K562 (cell line): ENCODE data around the gene SF3A2. TPM values are rescaled to one million over a fixed set of nuclear protein-coding genes. Genes with fewer than 3 reads are reported as not detected.

Source experiments
- ATAC-seq: fragments of 200-7000 bp; cut with Tn5 transposase; 3 replicates; pipeline ENCODE4 v1.9.1; 2020; ENCODE audit warnings: moderate library complexity
- BruUV-seq: library from RNA; stranded (reverse); fragments of 400-500 nt; replicated peaks from 2 replicates; lab custom pipeline; 2021; lab: Mats Ljungman, UMichigan
- CTCF ChIA-PET: fragments of 300-600 bp; formaldehyde crosslinking; extraction: SDS; loops from one replicate; lab custom pipeline; 2021; ENCODE audit warnings: low intra/inter-chr PET ratio; lab: Yijun Ruan, JAX
- POLR2A ChIA-PET: fragments of 300-600, 350-650 bp; sonication (Branson Sonifier 250); formaldehyde crosslinking; extraction: SDS; loops from one replicate; lab custom pipeline; 2021; ENCODE audit warnings: antibody characterized with exemption, inconsistent platforms; lab: Yijun Ruan, JAX
- DNase-seq, 4 experiments: peaks; one replicate each; pipeline versions ENCODE4 v3.0.0 to v3.0.0-alpha.2; 2011 to 2018; ENCODE audit warnings: low spot score in 3 of 4, mixed read lengths in 3 of 4; ENCODE audit errors: extremely low read depth in 1 of 4
- FAIRE-seq: peaks from 2 replicates; lab custom pipeline; 2011; peaks lifted over from hg19 to GRCh38; lab: Jason Lieb, UNC
- H2AFZ ChIP-seq: 2 replicates; pipeline ENCODE4 v1.6.0; 2011; ENCODE audit warnings: low read depth, low read length, control low read depth, inconsistent platforms
- H3K27ac ChIP-seq: fragments of 200-600 bp; 3 replicates; pipeline ENCODE4 v1.8.0; 2011; ENCODE audit warnings: low read depth, mild to moderate bottlenecking, control low read depth, inconsistent platforms, low read length, moderate library complexity, mixed read lengths; ENCODE audit errors: extremely low read depth
- H3K27me3 ChIP-seq, 2 experiments: fragments of 300-600 bp in 1 of 2; 2 replicates in 1 of 2; 3 replicates in 1 of 2; pipeline versions ENCODE4 v1.6.0 to v1.8.0; 2011; ENCODE audit warnings: inconsistent platforms in 2 of 2, low read length in 2 of 2, mild to moderate bottlenecking in 1 of 2, mixed read lengths in 1 of 2, moderate library complexity in 1 of 2; ENCODE audit not compliant: control insufficient read depth in 2 of 2, insufficient read depth in 2 of 2
- H3K36me3 ChIP-seq: fragments of 300-600 bp; 3 replicates; pipeline ENCODE4 v1.8.0; 2011; ENCODE audit warnings: mild to moderate bottlenecking, low read length, inconsistent platforms; ENCODE audit not compliant: control insufficient read depth, insufficient read depth
- H3K4me1 ChIP-seq, 2 experiments: fragments of 200-600 bp in 1 of 2; replicated peaks in 1 of 2; 2 replicates in 1 of 2; 3 replicates in 1 of 2; pipeline versions ENCODE4 v1.5.1 to v1.8.0; 2011; ENCODE audit warnings: inconsistent platforms in 2 of 2, low read length in 2 of 2, mild to moderate bottlenecking in 1 of 2, mixed read lengths in 1 of 2, moderate library complexity in 1 of 2; ENCODE audit not compliant: control insufficient read depth in 2 of 2, insufficient read depth in 2 of 2
- H3K4me2 ChIP-seq: 2 replicates; pipeline ENCODE4 v1.6.1; 2011; ENCODE audit warnings: low read length, control low read depth, inconsistent platforms, mixed read lengths; ENCODE audit not compliant: insufficient read depth
- H3K4me3 ChIP-seq: fragments of 200-600 bp; sonication (generic), shearing (Covaris generic); 2 replicates; pipeline ENCODE4 v1.5.1; 2016; ENCODE audit warnings: control low read depth, inconsistent platforms
- H3K79me2 ChIP-seq: fragments of 200-600 bp; 3 replicates; pipeline ENCODE4 v1.8.0; 2011; ENCODE audit warnings: low read length, inconsistent platforms; ENCODE audit not compliant: control insufficient read depth, insufficient read depth
- H3K9ac ChIP-seq, 2 experiments: 2 replicates each; pipeline versions ENCODE4 v1.6.0 to v1.6.1; 2011; ENCODE audit warnings: low read depth in 2 of 2, low read length in 2 of 2, control low read depth in 1 of 2, inconsistent platforms in 1 of 2, mild to moderate bottlenecking in 1 of 2, mixed read lengths in 1 of 2; ENCODE audit not compliant: insufficient read depth in 1 of 2
- H3K9me1 ChIP-seq: one replicate; pipeline ENCODE4 v1.6.0; 2011; ENCODE audit warnings: inconsistent platforms, mild to moderate bottlenecking, low read length, moderate library complexity; ENCODE audit not compliant: control insufficient read depth, insufficient read depth
- H3K9me3 ChIP-seq: replicated peaks from 2 replicates; pipeline ENCODE4 v1.5.1; 2011; ENCODE audit warnings: low read depth, low read length, inconsistent platforms; ENCODE audit not compliant: control insufficient read depth, insufficient read depth
- H4K20me1 ChIP-seq: replicated peaks from 2 replicates; pipeline ENCODE4 v1.6.1; 2011; ENCODE audit warnings: low read length, inconsistent platforms, mixed read lengths; ENCODE audit not compliant: control insufficient read depth, insufficient read depth
- ERF ChIP-seq: fragments of 450-650 bp; formaldehyde crosslinking; IDR thresholded peaks from 2 replicates; pipeline ENCODE4 v1.4.0; 2020; ENCODE audit warnings: mild to moderate bottlenecking, mixed read lengths
- FOXK2 ChIP-seq, 2 experiments: fragments of 450-650 bp; IDR thresholded peaks in 1 of 2; conservative IDR thresholded peaks in 1 of 2; 2 replicates each; pipeline ENCODE4 v1.6.1; 2016; ENCODE audit warnings: low read depth in 2 of 2, mild to moderate bottlenecking in 1 of 2
- HEY1 ChIP-seq: fragments of 250-450 bp; sonication (Bioruptor Pico); IDR thresholded peaks from 2 replicates; pipeline ENCODE4 v1.5.0; 2020; ENCODE audit warnings: mild to moderate bottlenecking, moderate library complexity, borderline replicate concordance
- NFXL1 ChIP-seq: fragments of 450-650 bp; formaldehyde crosslinking; IDR thresholded peaks from 2 replicates; pipeline ENCODE4 v1.4.0; 2021; ENCODE audit warnings: mild to moderate bottlenecking
- SNRNP70 ChIP-seq: fragments of 200-400 bp; formaldehyde crosslinking; optimal IDR thresholded peaks from 2 replicates; pipeline ENCODE3; 2017; ENCODE audit warnings: low read depth, low read length
- ZNF311 ChIP-seq: fragments of 250-450 bp; sonication (Bioruptor Pico); IDR thresholded peaks from 2 replicates; pipeline ENCODE4 v1.4.0; 2020; ENCODE audit warnings: mild to moderate bottlenecking, moderate library complexity
- ZNF76 ChIP-seq: fragments of 250-450 bp; sonication (Bioruptor Pico); IDR thresholded peaks from 2 replicates; pipeline ENCODE4 v1.4.0; 2020; ENCODE audit warnings: mild to moderate bottlenecking, moderate library complexity, borderline replicate concordance
- ZNF830 ChIP-seq: fragments of 250-450 bp; sonication (Bioruptor Pico); IDR thresholded peaks from 2 replicates; pipeline ENCODE4 v1.5.0; 2021; ENCODE audit warnings: mild to moderate bottlenecking
- WGBS: fragments of 100-300 bp; shearing (Covaris generic); methylation state at CpG from one replicate; pipeline ENCODE4 v1.1.6; 2016; ENCODE audit warnings: low coverage, mixed read lengths; ENCODE audit not compliant: insufficient coverage; ENCODE audit errors: missing lambda C conversion rate; 5-methylcytosine and 5-hydroxymethylcytosine counted together
- in situ Hi-C: fragments of 300-500 bp; cut with MboI; formaldehyde crosslinking; loops from 4 replicates; pipeline ENCODE4 v1.15.0; 2018; ENCODE audit warnings: inconsistent platforms, mixed read lengths
- intact Hi-C: fragments of 100-400 bp; cut with micrococcal nuclease; formaldehyde crosslinking; loops from 2 replicates; pipeline ENCODE4 v1.14.2; 2022
- polyA plus RNA-seq, 8 experiments: library from polyadenylated mRNA; depleted of rRNA in 4 of 8; stranded (reverse) in 5 of 8; unstranded in 3 of 8; fragments of >200 nt; fragmentation: Nextera tagmentation in 2 of 8; fragmentation: Illumina TruSeq in 1 of 8; extraction: Ambion mirVana in 2 of 8; extraction: Trizol in 1 of 8; gene quantifications; 2 replicates each; pipeline versions ENCODE4 v1.2.1 to v1.2.3, GENCODE V29; 2011 to 2014; ENCODE audit warnings: inconsistent platforms in 1 of 8, missing spikeins in 1 of 8
- total RNA-seq, 7 experiments: library from RNA; depleted of rRNA in 6 of 7; stranded (reverse); fragments of >200 nt in 6 of 7; fragmentation: Illumina TruSeq in 2 of 7; extraction: Trizol in 2 of 7; gene quantifications; 2 replicates each; pipeline versions ENCODE4 v1.2.1 to v1.2.3, GENCODE V29; 2011 to 2021; ENCODE audit warnings: low replicate concordance in 1 of 7
- TF ChIP-seq, protein P1 (sequence below): sonication (generic); formaldehyde crosslinking; IDR thresholded peaks from 2 replicates; pipeline ENCODE4 v1.8.0; 2022; ENCODE audit warnings: mild to moderate bottlenecking, missing genetic modification reagents
- TF ChIP-seq, protein P2 (sequence below): fragments of 450-650 bp; formaldehyde crosslinking; IDR thresholded peaks from 2 replicates; pipeline ENCODE4 v1.4.0; 2020; ENCODE audit warnings: mild to moderate bottlenecking
- TF ChIP-seq, protein P3 (sequence below): fragments of 250-450 bp; sonication (Bioruptor Pico); IDR thresholded peaks from 2 replicates; pipeline ENCODE4 v1.9.0; 2021; ENCODE audit warnings: mild to moderate bottlenecking, inconsistent platforms
- TF ChIP-seq, protein P4 (sequence below): sonication (generic); formaldehyde crosslinking; IDR thresholded peaks from 2 replicates; pipeline ENCODE4 v1.8.1; 2023; ENCODE audit warnings: mild to moderate bottlenecking, missing genetic modification reagents
- TF ChIP-seq, protein P5 (sequence below): fragments of 250-450 bp; sonication (Bioruptor Pico); IDR thresholded peaks from 2 replicates; pipeline ENCODE4 v1.8.0; 2021; ENCODE audit warnings: borderline replicate concordance, mild to moderate bottlenecking, moderate library complexity; ENCODE audit not compliant: poor library complexity, severe bottlenecking

The SF3A2 gene
- total and polyA plus RNA-seq, 9 of the 15 experiments (the other 6 are each of a cell fraction or from before 2014, with no cell fraction given) = 0.17 to 194 (median 22.8) TPM

DNA sequence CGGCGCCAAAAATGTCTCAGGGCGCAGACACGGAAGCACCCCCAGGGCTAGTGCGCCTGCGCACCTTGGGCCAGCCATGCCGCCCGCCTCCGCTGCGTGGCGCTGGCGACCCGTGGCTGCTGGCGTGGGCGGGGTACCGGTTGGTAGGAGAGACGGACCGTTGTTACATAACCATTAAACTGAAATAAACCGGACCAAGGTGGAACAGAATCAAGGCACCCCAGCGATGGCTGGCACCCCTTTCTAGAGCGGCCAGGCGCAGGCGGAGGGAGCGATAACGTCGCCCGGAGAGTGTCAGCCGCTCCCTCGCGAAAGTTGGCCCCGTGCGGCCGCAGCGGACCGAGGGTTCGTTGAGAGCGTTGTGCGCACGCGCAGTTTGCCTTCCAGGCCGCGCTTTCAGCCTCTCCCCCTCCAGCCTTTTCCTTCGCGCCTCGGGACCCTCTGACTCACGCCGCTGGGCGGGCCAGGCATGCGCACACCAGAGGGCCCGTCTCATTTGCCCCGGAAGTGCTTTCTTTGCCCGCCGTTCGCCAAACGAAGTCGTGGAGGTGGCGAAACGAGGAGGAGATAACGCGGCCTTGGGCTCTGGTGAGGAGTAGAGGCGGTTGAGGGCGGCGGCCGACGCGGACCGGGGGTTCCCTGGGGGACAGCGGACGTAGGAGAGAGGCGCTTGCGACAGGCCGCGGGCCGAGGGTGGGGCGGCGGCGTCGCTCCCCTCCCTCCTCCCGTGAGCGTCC, at the start of gene SF3A2, which contains the start of gene PLEKHJ1 (continued):
- TF ChIP-seq, protein P1, sequence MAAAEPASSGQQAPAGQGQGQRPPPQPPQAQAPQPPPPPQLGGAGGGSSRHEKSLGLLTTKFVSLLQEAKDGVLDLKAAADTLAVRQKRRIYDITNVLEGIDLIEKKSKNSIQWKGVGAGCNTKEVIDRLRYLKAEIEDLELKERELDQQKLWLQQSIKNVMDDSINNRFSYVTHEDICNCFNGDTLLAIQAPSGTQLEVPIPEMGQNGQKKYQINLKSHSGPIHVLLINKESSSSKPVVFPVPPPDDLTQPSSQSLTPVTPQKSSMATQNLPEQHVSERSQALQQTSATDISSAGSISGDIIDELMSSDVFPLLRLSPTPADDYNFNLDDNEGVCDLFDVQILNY (CRISPR knock-in tag) = peak; percentile 52; the same call in 1 of the 2 replicates
- TF ChIP-seq FOXK2 (conservative IDR thresholded peaks at IDR 0.05 in 1 of 2, IDR thresholded peaks at IDR 0.05 in 1 of 2; ENCODE audit: low read depth in 2 of 2) = peak in 1 of 2 experiments; percentile 60; a peak in 3 of 4 replicates
- TF ChIP-seq, protein P2, sequence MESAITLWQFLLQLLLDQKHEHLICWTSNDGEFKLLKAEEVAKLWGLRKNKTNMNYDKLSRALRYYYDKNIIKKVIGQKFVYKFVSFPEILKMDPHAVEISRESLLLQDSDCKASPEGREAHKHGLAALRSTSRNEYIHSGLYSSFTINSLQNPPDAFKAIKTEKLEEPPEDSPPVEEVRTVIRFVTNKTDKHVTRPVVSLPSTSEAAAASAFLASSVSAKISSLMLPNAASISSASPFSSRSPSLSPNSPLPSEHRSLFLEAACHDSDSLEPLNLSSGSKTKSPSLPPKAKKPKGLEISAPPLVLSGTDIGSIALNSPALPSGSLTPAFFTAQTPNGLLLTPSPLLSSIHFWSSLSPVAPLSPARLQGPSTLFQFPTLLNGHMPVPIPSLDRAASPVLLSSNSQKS = no peak
- TF ChIP-seq, all 486 proteins: peak for 181

- no TSS peak for BruUV-seq
- FAIRE-seq (no peak), ATAC-seq (no peak), DNase-seq (no peak)
- no peak overlapping the region for H2AFZ ChIP-seq
- in situ Hi-C loops = no loop called here
- no peaks in the 10 kb centered on the region for H3K27me3 ChIP-seq
- 95% methylated on average over 13 of the region's 13 CpGs for WGBS
- H3K36me3 ChIP-seq = peaks cover 94% of the 10 kb centered on the region
- H4K20me1 ChIP-seq = peaks cover 3% of the 10 kb centered on the region
- H3K4me1 ChIP-seq = peaks cover 0 to 60% of the 10 kb centered on the region in 2 experiments; a peak in 3 of 5 replicates
- peaks cover 66% of the 10 kb centered on the region for H3K79me2 ChIP-seq
- H3K9me1 ChIP-seq = peaks cover 8% of the 10 kb centered on the region
- ChIA-PET CTCF (no interaction called here), POLR2A (interaction anchor here (0.8 to 2.5 kb wide), 4 partner anchors 10 to 29 kb away, joined by 3 to 8 read pairs (median 6); no protein-coding TSS in a partner anchor)
- H3K9ac ChIP-seq = peak overlapping the region in 1 of 2 experiments; percentile 48; a peak in 2 of 4 replicates
- no peak overlapping the region for H3K4me2 ChIP-seq
- no peak overlapping the region for H3K4me3 ChIP-seq
- intact Hi-C loops = no loop called here
- no peak overlapping the region for H3K27ac ChIP-seq
- H3K9me3 ChIP-seq = no peaks in the 10 kb centered on the region
- TF ChIP-seq, protein P3, sequence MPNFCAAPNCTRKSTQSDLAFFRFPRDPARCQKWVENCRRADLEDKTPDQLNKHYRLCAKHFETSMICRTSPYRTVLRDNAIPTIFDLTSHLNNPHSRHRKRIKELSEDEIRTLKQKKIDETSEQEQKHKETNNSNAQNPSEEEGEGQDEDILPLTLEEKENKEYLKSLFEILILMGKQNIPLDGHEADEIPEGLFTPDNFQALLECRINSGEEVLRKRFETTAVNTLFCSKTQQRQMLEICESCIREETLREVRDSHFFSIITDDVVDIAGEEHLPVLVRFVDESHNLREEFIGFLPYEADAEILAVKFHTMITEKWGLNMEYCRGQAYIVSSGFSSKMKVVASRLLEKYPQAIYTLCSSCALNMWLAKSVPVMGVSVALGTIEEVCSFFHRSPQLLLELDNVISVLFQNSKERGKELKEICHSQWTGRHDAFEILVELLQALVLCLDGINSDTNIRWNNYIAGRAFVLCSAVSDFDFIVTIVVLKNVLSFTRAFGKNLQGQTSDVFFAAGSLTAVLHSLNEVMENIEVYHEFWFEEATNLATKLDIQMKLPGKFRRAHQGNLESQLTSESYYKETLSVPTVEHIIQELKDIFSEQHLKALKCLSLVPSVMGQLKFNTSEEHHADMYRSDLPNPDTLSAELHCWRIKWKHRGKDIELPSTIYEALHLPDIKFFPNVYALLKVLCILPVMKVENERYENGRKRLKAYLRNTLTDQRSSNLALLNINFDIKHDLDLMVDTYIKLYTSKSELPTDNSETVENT = no peak
- no peak for TF ChIP-seq NFXL1
- no peak for TF ChIP-seq SNRNP70
- TF ChIP-seq, protein P4, sequence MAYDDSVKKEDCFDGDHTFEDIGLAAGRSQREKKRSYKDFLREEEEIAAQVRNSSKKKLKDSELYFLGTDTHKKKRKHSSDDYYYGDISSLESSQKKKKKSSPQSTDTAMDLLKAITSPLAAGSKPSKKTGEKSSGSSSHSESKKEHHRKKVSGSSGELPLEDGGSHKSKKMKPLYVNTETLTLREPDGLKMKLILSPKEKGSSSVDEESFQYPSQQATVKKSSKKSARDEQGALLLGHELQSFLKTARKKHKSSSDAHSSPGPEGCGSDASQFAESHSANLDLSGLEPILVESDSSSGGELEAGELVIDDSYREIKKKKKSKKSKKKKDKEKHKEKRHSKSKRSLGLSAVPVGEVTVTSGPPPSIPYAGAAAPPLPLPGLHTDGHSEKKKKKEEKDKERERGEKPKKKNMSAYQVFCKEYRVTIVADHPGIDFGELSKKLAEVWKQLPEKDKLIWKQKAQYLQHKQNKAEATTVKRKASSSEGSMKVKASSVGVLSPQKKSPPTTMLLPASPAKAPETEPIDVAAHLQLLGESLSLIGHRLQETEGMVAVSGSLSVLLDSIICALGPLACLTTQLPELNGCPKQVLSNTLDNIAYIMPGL (CRISPR knock-in tag) = no peak
- no peak for TF ChIP-seq ERF (CRISPR knock-in tag)
- TF ChIP-seq HEY1 (CRISPR knock-in tag) = no peak
- TF ChIP-seq, protein P5, sequence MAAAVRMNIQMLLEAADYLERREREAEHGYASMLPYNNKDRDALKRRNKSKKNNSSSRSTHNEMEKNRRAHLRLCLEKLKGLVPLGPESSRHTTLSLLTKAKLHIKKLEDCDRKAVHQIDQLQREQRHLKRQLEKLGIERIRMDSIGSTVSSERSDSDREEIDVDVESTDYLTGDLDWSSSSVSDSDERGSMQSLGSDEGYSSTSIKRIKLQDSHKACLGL = no peak
- no peak for TF ChIP-seq ZNF311
- no peak for TF ChIP-seq ZNF76 (CRISPR knock-in tag)
- no peak for TF ChIP-seq ZNF830 (CRISPR knock-in tag)
These were observed 49.5 kb upstream of the SF3A2 start for GRCh38 chr19:2187159-2187558.
